Loucy (cell line): ENCODE results near the gene CNDP1.

Experiments
- H2AFZ ChIP-seq: fragments of 200-600 bp; sonication (generic); 2 replicates; pipeline ENCODE4 v1.6.0; 2016; ENCODE audit warnings: antibody characterized with exemption, mild to moderate bottlenecking, low read length, moderate library complexity
- H3F3A ChIP-seq: fragments of 200-600 bp; 2 replicates; pipeline ENCODE4 v1.6.0; 2016; ENCODE audit warnings: antibody characterized with exemption, low read depth, mild to moderate bottlenecking
- H3K27me3 ChIP-seq: fragments of 200-600 bp; sonication (generic); 2 replicates; pipeline ENCODE4 v1.6.1; 2014; ENCODE audit warnings: low read length, mild to moderate bottlenecking; ENCODE audit not compliant: insufficient read depth, poor library complexity, severe bottlenecking
- H3K36me3 ChIP-seq: fragments of 200-600 bp; sonication (generic); 2 replicates; pipeline ENCODE4 v1.6.1; 2016; ENCODE audit warnings: low read length; ENCODE audit not compliant: insufficient read depth
- H3K4me1 ChIP-seq: fragments of 200-600 bp; sonication (generic); 2 replicates; pipeline ENCODE4 v1.5.1; 2014; ENCODE audit warnings: low read length, mild to moderate bottlenecking; ENCODE audit not compliant: insufficient read depth, poor library complexity, severe bottlenecking
- H3K4me2 ChIP-seq: fragments of 200-600 bp; sonication (generic); 2 replicates; pipeline ENCODE4 v1.6.0; 2014; ENCODE audit warnings: antibody characterized with exemption, low read length, low read depth, mild to moderate bottlenecking; ENCODE audit not compliant: poor library complexity, severe bottlenecking
- H3K4me3 ChIP-seq: fragments of 200-600 bp; sonication (generic); 2 replicates; pipeline ENCODE4 v1.5.1; 2014; ENCODE audit warnings: low read length, mild to moderate bottlenecking, mixed read lengths; ENCODE audit not compliant: poor library complexity, severe bottlenecking
- H3K79me2 ChIP-seq: fragments of 200-600 bp; sonication (generic); 2 replicates; pipeline ENCODE4 v1.6.1; 2014; ENCODE audit warnings: low read length; ENCODE audit not compliant: insufficient read depth
- H3K9ac ChIP-seq: fragments of 200-600 bp; sonication (generic); 2 replicates; pipeline ENCODE4 v1.6.0; 2014; ENCODE audit warnings: mild to moderate bottlenecking, low read depth, low read length, moderate library complexity; ENCODE audit not compliant: poor library complexity, severe bottlenecking
- H3K9me2 ChIP-seq: fragments of 200-600 bp; sonication (generic); replicated peaks from 2 replicates; pipeline ENCODE4 v1.6.1; 2016; ENCODE audit warnings: low read depth, low read length, mixed read lengths
- H3K9me3 ChIP-seq: fragments of 200-600 bp; sonication (generic); 2 replicates; pipeline ENCODE4 v1.6.1; 2014; ENCODE audit warnings: mild to moderate bottlenecking, antibody characterized with exemption, low read length, low read depth; ENCODE audit not compliant: insufficient read depth
- H4K20me1 ChIP-seq: fragments of 200-600 bp; sonication (generic); 2 replicates; pipeline ENCODE4 v1.6.0; 2014; ENCODE audit warnings: antibody characterized with exemption, low read length, mild to moderate bottlenecking; ENCODE audit not compliant: insufficient read depth, poor library complexity, severe bottlenecking
- EZH2phosphoT487 ChIP-seq: fragments of 200-600 bp; IDR thresholded peaks from 2 replicates; pipeline ENCODE4 v1.6.1; 2018; ENCODE audit warnings: antibody characterized with exemption, mild to moderate bottlenecking, moderate library complexity, borderline replicate concordance
- TF ChIP-seq, protein P1 (sequence below): fragments of 200-600 bp; sonication (generic); conservative IDR thresholded peaks from 2 replicates; pipeline ENCODE4 v1.5.1; 2014; ENCODE audit warnings: mild to moderate bottlenecking, antibody characterized with exemption, low read length

Gene CNDP1

DNA sequence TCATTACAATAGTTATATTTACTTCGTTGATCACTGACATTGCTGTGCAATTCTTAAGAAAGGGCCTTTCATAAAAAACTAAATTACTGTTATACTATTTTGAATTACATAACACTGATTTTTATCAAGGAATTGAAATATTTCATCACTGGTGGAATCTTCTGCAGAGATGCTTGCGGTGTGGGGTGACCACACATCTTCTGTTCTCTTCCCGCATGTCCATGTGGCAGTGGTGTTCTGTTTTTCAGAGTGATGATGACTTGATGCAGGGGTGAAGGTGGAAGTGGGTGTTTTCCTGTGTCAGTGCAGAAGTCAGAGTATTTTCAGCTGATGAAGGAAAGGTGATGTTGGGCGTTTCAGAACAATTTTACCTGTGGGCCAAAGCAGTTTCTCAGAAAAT lies 31.2 kb upstream of the CNDP1 start:
- no peak overlapping the region for H3K4me3 ChIP-seq
- no peak overlapping the region for H3K4me2 ChIP-seq
- peaks cover 1% of the 10 kb centered on the region for H4K20me1 ChIP-seq
- H3K27me3 ChIP-seq, result no peaks in the 10 kb centered on the region
- peaks cover 19% of the 10 kb centered on the region for H3K4me1 ChIP-seq
- no peaks in the 10 kb centered on the region for H3K9me3 ChIP-seq
- H2AFZ ChIP-seq, result no peak overlapping the region
- H3K36me3 ChIP-seq, result peaks cover 56% of the 10 kb centered on the region
- TF ChIP-seq EZH2phosphoT487, result no peak
- TF ChIP-seq, protein P1, sequence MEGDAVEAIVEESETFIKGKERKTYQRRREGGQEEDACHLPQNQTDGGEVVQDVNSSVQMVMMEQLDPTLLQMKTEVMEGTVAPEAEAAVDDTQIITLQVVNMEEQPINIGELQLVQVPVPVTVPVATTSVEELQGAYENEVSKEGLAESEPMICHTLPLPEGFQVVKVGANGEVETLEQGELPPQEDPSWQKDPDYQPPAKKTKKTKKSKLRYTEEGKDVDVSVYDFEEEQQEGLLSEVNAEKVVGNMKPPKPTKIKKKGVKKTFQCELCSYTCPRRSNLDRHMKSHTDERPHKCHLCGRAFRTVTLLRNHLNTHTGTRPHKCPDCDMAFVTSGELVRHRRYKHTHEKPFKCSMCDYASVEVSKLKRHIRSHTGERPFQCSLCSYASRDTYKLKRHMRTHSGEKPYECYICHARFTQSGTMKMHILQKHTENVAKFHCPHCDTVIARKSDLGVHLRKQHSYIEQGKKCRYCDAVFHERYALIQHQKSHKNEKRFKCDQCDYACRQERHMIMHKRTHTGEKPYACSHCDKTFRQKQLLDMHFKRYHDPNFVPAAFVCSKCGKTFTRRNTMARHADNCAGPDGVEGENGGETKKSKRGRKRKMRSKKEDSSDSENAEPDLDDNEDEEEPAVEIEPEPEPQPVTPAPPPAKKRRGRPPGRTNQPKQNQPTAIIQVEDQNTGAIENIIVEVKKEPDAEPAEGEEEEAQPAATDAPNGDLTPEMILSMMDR, result no peak
- H3K9me2 ChIP-seq, result no peaks in the 10 kb centered on the region
- H3K9ac ChIP-seq, result no peak overlapping the region
- H3F3A ChIP-seq, result no peaks in the 10 kb centered on the region
- peaks cover 27% of the 10 kb centered on the region for H3K79me2 ChIP-seq

DNA sequence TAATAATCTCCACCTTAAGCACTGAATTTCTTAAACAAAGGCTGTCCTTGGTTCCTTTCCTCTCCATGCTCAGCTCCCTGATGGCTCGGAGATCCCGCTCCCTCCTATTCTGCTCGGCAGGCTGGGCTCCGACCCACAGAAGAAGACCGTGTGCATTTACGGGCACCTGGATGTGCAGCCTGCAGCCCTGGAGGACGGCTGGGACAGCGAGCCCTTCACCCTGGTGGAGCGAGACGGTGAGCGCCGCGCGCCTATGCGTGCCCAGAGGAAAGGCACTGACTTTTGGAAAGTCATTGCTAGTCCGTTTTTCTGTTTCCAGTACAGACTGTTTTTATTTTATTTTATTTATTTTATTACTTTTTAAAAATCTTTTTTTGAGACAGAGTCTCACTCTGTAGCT lies 28.5 kb upstream of the CNDP1 start:
- Histone ChIP-seq H3K36me3 (peaks cover 82% of the 10 kb centered on the region), H2AFZ (no peak overlapping the region), H3F3A (no peaks in the 10 kb centered on the region), H3K79me2 (0 out of 2 replicates have a peak, but pooled peaks cover 4% of the 10 kb centered on the region), H3K4me3 (no peak overlapping the region), H3K4me2 (no peak overlapping the region), H3K4me1 (no peaks in the 10 kb centered on the region), H4K20me1 (no peaks in the 10 kb centered on the region), H3K9me3 (no peaks in the 10 kb centered on the region), H3K9me2 (no peaks in the 10 kb centered on the region), H3K27me3 (no peaks in the 10 kb centered on the region), H3K9ac (no peak overlapping the region)
- TF ChIP-seq EZH2phosphoT487, result no peak
- TF ChIP-seq, protein P1, result no peak

DNA sequence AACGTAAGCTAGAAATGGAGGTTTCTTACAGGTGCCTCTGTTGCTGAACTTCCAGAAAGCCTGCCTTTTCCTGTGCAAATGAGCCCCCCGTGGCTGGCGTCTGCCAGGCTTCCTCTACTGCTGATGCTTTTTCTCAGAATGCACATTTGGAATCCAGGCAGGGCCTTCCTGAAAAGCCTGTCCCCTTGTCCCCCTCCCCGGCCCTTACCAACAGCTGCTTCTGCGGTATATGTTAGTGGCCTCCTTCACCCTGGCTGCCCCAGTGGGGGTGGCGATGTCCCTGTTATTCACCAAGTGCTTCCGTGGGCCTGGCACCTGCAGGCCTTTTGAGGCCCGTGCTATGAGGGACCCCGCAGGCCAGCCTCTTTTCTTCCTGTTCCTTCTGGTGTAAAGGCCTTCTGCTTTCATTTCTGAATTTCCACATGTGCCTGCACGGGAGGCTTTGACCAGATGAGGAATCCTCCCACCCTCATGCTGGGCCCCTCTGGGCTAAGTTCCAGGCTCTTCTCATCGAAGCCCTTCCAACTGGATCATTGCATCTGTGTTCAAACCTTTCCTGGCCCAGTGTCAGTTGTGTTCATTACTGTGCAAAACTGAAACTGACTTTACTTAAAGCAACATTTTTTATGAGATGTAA lies 27.7 kb upstream of the CNDP1 start:
- no peak overlapping the region for H2AFZ ChIP-seq
- no peak overlapping the region for H3K4me3 ChIP-seq
- no peaks in the 10 kb centered on the region for H3K9me3 ChIP-seq
- H3K36me3 ChIP-seq, result peaks cover 81% of the 10 kb centered on the region; the same call in 1 of the 2 replicates
- H3K9ac ChIP-seq, result no peak overlapping the region
- H3K4me2 ChIP-seq, result no peak overlapping the region
- H3F3A ChIP-seq, result no peaks in the 10 kb centered on the region
- no peaks in the 10 kb centered on the region for H3K9me2 ChIP-seq
- no peaks in the 10 kb centered on the region for H4K20me1 ChIP-seq
- no peaks in the 10 kb centered on the region for H3K4me1 ChIP-seq
- no peaks in the 10 kb centered on the region for H3K27me3 ChIP-seq
- TF ChIP-seq, protein P1, result no peak
- no peak for TF ChIP-seq EZH2phosphoT487
- 0 out of 2 replicates have a peak, but pooled peaks cover 4% of the 10 kb centered on the region for H3K79me2 ChIP-seq
